Mucosa of descending colon (tissue), 3 donors: Measurements from ENCODE around the gene TRPM1. TPM values are rescaled to one million over a fixed set of nuclear protein-coding genes. Genes with fewer than 3 reads are reported as not detected.

Experiments
- ATAC-seq: fragments of 200-7000 bp; cut with Tn5 transposase; one replicate; pipeline ENCODE4 v1.9.1; 2020; ENCODE audit warnings: mild to moderate bottlenecking, moderate library complexity
- DNase-seq, 3 donors: peaks; one replicate each; pipeline ENCODE4 v3.0.0-alpha.2; 2020
- H3K36me3 ChIP-seq: fragments of 200-600 bp; one replicate; pipeline ENCODE4 v1.8.0; 2021; ENCODE audit warnings: low read depth, mild to moderate bottlenecking
- H3K4me1 ChIP-seq: fragments of 200-600 bp; one replicate; pipeline ENCODE4 v1.8.0; 2021; ENCODE audit warnings: low read depth, mild to moderate bottlenecking
- H3K4me3 ChIP-seq: fragments of 200-600 bp; one replicate; pipeline ENCODE4 v1.8.0; 2021; ENCODE audit warnings: mild to moderate bottlenecking
- H3K9me3 ChIP-seq: fragments of 200-600 bp; one replicate; pipeline ENCODE4 v1.8.0; 2021; ENCODE audit warnings: mild to moderate bottlenecking
- CTCF ChIP-seq: fragments of 200-600 bp; IDR thresholded peaks from one replicate; pipeline ENCODE4 v1.8.0; 2022; ENCODE audit warnings: antibody characterized with exemption, mild to moderate bottlenecking
- intact Hi-C, 2 donors: fragments of 100-400 bp; cut with DNase I in 1 of 2; cut with micrococcal nuclease in 1 of 2; formaldehyde crosslinking; loops; one replicate each; pipeline versions ENCODE4 v1.11.0 to v1.11.1; 2022; cut with DNase I, micrococcal nuclease
- total RNA-seq, 3 donors: library from RNA; stranded (reverse); fragmentation: NEBNext Ultra II Directional in 2 of 3; extraction: Animal tissue kit (Norgen Biotek cat#: 25700) in 2 of 3; gene quantifications; one replicate each; pipeline versions ENCODE4 v1.2.1 to v1.2.4, GENCODE V29; 2021 to 2023
- donor health status: DM: no; HTN: no; CAD: no; lungs with moderate emphysema.
- donor health status: DM: no; HTN: no; CAD: no.
- donor health status: DM: no; HTN: yes; CAD: no.

The TRPM1 gene
- total RNA-seq, 3 donors from 2014 or later: not detected

GRCh38 chr15:31058236-31058962, 43.1 kb downstream of the TRPM1 start:
- peak; percentile 88 for ATAC-seq
- no peak for TF ChIP-seq CTCF
- no peak for DNase-seq
- H3K36me3 ChIP-seq: no peaks in the 10 kb centered on the region
- H3K9me3 ChIP-seq: no peaks in the 10 kb centered on the region
- no peak overlapping the region for H3K4me3 ChIP-seq
- no peaks in the 10 kb centered on the region for H3K4me1 ChIP-seq
- intact Hi-C loops: no loop called here

GRCh38 chr15:31051496-31052080, 49.9 kb downstream of the TRPM1 start:
- intact Hi-C loops: no loop called here
- no peak for ATAC-seq
- Histone ChIP-seq H3K36me3 (no peaks in the 10 kb centered on the region), H3K9me3 (no peaks in the 10 kb centered on the region), H3K4me1 (no peaks in the 10 kb centered on the region), H3K4me3 (no peak overlapping the region)
- no peak for TF ChIP-seq CTCF
- DNase-seq: no peak

GRCh38 chr15:31050953-31051352, 50.6 kb downstream of the TRPM1 start:
- H3K4me3 ChIP-seq: no peak overlapping the region
- no peaks in the 10 kb centered on the region for H3K36me3 ChIP-seq
- H3K4me1 ChIP-seq: no peaks in the 10 kb centered on the region
- ATAC-seq (no peak), DNase-seq (no peak)
- TF ChIP-seq CTCF: no peak
- intact Hi-C loops: no loop called here
- H3K9me3 ChIP-seq: no peaks in the 10 kb centered on the region

GRCh38 chr15:31049682-31050615, 51.6 kb downstream of the TRPM1 start:
- Histone ChIP-seq H3K9me3 (no peaks in the 10 kb centered on the region), H3K36me3 (no peaks in the 10 kb centered on the region), H3K4me3 (no peak overlapping the region), H3K4me1 (no peaks in the 10 kb centered on the region)
- ATAC-seq (peak; percentile 25), DNase-seq (no peak)
- intact Hi-C loops: no loop called here
- no peak for TF ChIP-seq CTCF

- intact Hi-C loops: no loop called here
- no peak for TF ChIP-seq CTCF
Observed at GRCh38 chr15:31049111-31049510, 52.4 kb downstream of the TRPM1 start.

More at GRCh38 chr15:31049111-31049510, 52.4 kb downstream of the TRPM1 start:
- Histone ChIP-seq H3K4me1 (no peaks in the 10 kb centered on the region), H3K36me3 (no peaks in the 10 kb centered on the region), H3K9me3 (no peaks in the 10 kb centered on the region), H3K4me3 (no peak overlapping the region)
- ATAC-seq (peak; percentile 35), DNase-seq (no peak)
